Natural killer cell (primary cell): Measurements from ENCODE around the gene PCNX1. TPM values are rescaled to one million over a fixed set of nuclear protein-coding genes. Genes with fewer than 3 reads are reported as not detected.

Source experiments
- ATAC-seq, 3 donors: fragments of 150-1000 bp in 2 of 3; fragments of 200-7000 bp in 1 of 3; cut with Tn5 transposase; 1 replicate in 1 of 3; 2 replicates in 2 of 3; pipeline ENCODE4 v1.10.0; 2021; ENCODE audit warnings: mild to moderate bottlenecking in 2 of 3, moderate library complexity in 2 of 3
- DNase-seq, 2 donors: peaks; one replicate each; pipeline versions ENCODE4 v3.0.0 to v3.0.0-alpha.2; 2013 to 2021; ENCODE audit warnings: mixed read lengths in 1 of 2
- H3K27ac ChIP-seq: one replicate; pipeline ENCODE4 v1.5.1; 2013; ENCODE audit warnings: mild to moderate bottlenecking, low read length
- H3K27me3 ChIP-seq: one replicate; pipeline ENCODE4 v1.6.1; 2013; ENCODE audit warnings: low read length; ENCODE audit not compliant: control insufficient read depth, insufficient read depth
- H3K36me3 ChIP-seq: one replicate; pipeline ENCODE4 v1.6.1; 2013; ENCODE audit warnings: low read length; ENCODE audit not compliant: control insufficient read depth, insufficient read depth
- H3K4me1 ChIP-seq: one replicate; pipeline ENCODE4 v1.6.1; 2013; ENCODE audit warnings: low read length; ENCODE audit not compliant: control insufficient read depth, insufficient read depth
- H3K4me3 ChIP-seq: one replicate; pipeline ENCODE4 v1.5.1; 2013; ENCODE audit warnings: low read length
- H3K9me3 ChIP-seq: one replicate; pipeline ENCODE4 v1.6.1; 2013; ENCODE audit warnings: low read length; ENCODE audit not compliant: control insufficient read depth, insufficient read depth
- H3K27ac Mint-ChIP-seq, 2 donors: one replicate each; pipeline ENCODE4 v1.8.0; 2022; ENCODE audit warnings: mild to moderate bottlenecking in 2 of 2, mixed read lengths in 2 of 2, moderate library complexity in 1 of 2
- H3K27me3 Mint-ChIP-seq, 2 donors: one replicate each; pipeline ENCODE4 v1.8.0; 2022; ENCODE audit warnings: low read depth in 2 of 2, mixed read lengths in 2 of 2
- H3K36me3 Mint-ChIP-seq: one replicate; pipeline ENCODE4 v1.8.0; 2022; ENCODE audit warnings: mixed read lengths
- H3K4me1 Mint-ChIP-seq, 2 donors: one replicate each; pipeline ENCODE4 v1.8.0; 2022; ENCODE audit warnings: mixed read lengths in 2 of 2
- H3K4me3 Mint-ChIP-seq: one replicate; pipeline ENCODE4 v1.8.0; 2022; ENCODE audit warnings: mild to moderate bottlenecking, moderate library complexity, mixed read lengths
- H3K9me3 Mint-ChIP-seq, 2 donors: one replicate each; pipeline ENCODE4 v1.8.0; 2022; ENCODE audit warnings: mixed read lengths in 2 of 2
- WGBS: methylation state at CpG from one replicate; pipeline ENCODE4 v1.1.7; 2013; ENCODE audit warnings: missing lambda C conversion rate; ENCODE audit not compliant: insufficient coverage; 5-methylcytosine and 5-hydroxymethylcytosine counted together
- intact Hi-C: fragments of 100-400 bp; cut with micrococcal nuclease; formaldehyde crosslinking; loops from one replicate; pipeline ENCODE4 v1.14.2; 2022
- total RNA-seq, 4 donors: library from RNA; stranded (reverse); fragments of 120-200 nt in 1 of 4; gene quantifications; one replicate each; pipeline versions ENCODE4 v1.2.3 to v1.2.4, GENCODE V29; 2013 to 2022
- TF ChIP-seq, protein P1 (sequence below): fragments of 200-600 bp; IDR thresholded peaks from one replicate; pipeline ENCODE4 v1.8.0; 2022; ENCODE audit warnings: antibody characterized with exemption

The PCNX1 gene
- total RNA-seq, 3 donors from 2014 or later (not counting 1 experiment from before 2014, with no cell fraction given): 79.8 to 124 (median 119) TPM

DNA sequence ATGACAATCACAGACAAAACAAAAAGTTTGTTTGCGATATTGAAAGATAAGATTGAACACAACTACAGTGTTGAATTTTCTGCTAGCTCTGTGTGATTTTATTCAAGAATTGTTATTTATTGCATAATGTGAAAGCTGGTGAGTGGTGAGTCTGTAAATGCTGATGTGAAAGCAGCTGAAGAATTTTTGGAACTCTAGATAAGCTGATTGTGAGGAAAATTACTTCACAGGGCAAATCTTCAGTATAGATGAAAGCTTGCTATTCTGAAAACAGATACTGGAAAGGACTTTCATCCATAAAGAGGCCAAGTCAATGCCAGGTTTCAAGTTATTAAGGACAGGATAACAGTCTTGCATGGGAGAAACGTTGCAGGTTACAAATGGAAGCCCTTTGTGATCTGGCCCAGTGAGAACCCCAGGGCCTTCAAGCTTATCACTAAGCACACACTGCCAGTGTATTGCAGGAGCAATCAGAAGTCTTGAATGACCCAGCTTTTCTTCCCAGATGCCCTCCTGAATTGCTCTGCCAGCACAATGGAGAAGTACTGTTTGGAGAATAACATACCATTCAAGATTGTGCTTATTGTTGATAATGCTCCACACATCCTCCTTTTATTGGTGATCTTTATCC lies 153.7 kb downstream of the PCNX1 start:
- Mint-ChIP-seq H3K27me3 (no peaks in the 10 kb centered on the region), H3K36me3 (peaks cover 19% of the 10 kb centered on the region)

DNA sequence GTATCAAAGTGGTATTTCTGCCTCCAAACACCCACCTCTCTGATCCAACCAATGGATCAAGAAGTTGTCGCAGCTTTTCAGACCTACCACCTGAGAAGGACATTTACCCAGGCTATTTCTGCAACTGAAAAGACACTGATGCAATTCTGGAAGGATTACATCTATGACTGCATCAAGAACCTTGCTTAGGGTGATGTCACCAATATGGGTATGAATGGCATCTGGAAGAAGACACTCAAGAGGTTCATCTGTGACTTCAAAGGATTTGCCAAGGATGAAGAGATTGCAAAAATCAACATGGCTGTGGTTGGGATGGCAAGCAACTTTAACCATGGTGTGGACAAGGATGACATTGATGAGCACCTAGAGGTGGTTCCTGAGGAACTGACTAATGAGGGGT lies 154.2 kb downstream of the PCNX1 start:
- peaks cover 24% of the 10 kb centered on the region for H3K36me3 Mint-ChIP-seq
- H3K9me3 Mint-ChIP-seq: no peaks in the 10 kb centered on the region
- H3K27ac Mint-ChIP-seq: peak overlapping the region; percentile 19 to 65
- H3K9me3 ChIP-seq: no peaks in the 10 kb centered on the region
- intact Hi-C loops: no loop called here
- DNase-seq (no peak), ATAC-seq (no peak)
- TF ChIP-seq, protein P1, sequence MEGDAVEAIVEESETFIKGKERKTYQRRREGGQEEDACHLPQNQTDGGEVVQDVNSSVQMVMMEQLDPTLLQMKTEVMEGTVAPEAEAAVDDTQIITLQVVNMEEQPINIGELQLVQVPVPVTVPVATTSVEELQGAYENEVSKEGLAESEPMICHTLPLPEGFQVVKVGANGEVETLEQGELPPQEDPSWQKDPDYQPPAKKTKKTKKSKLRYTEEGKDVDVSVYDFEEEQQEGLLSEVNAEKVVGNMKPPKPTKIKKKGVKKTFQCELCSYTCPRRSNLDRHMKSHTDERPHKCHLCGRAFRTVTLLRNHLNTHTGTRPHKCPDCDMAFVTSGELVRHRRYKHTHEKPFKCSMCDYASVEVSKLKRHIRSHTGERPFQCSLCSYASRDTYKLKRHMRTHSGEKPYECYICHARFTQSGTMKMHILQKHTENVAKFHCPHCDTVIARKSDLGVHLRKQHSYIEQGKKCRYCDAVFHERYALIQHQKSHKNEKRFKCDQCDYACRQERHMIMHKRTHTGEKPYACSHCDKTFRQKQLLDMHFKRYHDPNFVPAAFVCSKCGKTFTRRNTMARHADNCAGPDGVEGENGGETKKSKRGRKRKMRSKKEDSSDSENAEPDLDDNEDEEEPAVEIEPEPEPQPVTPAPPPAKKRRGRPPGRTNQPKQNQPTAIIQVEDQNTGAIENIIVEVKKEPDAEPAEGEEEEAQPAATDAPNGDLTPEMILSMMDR: no peak
- H3K27ac ChIP-seq: no peak overlapping the region
- 100% methylated on average over 1 of the region's 1 CpG for WGBS
- H3K4me1 ChIP-seq: no peaks in the 10 kb centered on the region
- no peaks in the 10 kb centered on the region for H3K27me3 ChIP-seq
- peaks cover 46% of the 10 kb centered on the region for H3K36me3 ChIP-seq
- no peak overlapping the region for H3K4me3 Mint-ChIP-seq
- H3K4me3 ChIP-seq: no peak overlapping the region
- no peaks in the 10 kb centered on the region for H3K27me3 Mint-ChIP-seq
- peaks cover 11 to 23% of the 10 kb centered on the region in 2 donors for H3K4me1 Mint-ChIP-seq

More for the DNA sequence above, 153.7 kb downstream of the PCNX1 start:
- H3K9me3 ChIP-seq: no peaks in the 10 kb centered on the region
- H3K4me3 Mint-ChIP-seq: no peak overlapping the region
- no peak for DNase-seq
- peaks cover 46% of the 10 kb centered on the region for H3K36me3 ChIP-seq
- peak overlapping the region in 1 of 2 donors; percentile 23 for H3K27ac Mint-ChIP-seq
- no peak for ATAC-seq
- WGBS: 100% methylated on average over 2 of the region's 2 CpGs
- H3K27me3 ChIP-seq: no peaks in the 10 kb centered on the region
- intact Hi-C loops: no loop called here
- no peak overlapping the region for H3K27ac ChIP-seq
- TF ChIP-seq, protein P1: no peak
- H3K4me1 Mint-ChIP-seq: peaks cover 7 to 18% of the 10 kb centered on the region in 2 donors
- H3K9me3 Mint-ChIP-seq: no peaks in the 10 kb centered on the region
- no peaks in the 10 kb centered on the region for H3K4me1 ChIP-seq
- no peak overlapping the region for H3K4me3 ChIP-seq

DNA sequence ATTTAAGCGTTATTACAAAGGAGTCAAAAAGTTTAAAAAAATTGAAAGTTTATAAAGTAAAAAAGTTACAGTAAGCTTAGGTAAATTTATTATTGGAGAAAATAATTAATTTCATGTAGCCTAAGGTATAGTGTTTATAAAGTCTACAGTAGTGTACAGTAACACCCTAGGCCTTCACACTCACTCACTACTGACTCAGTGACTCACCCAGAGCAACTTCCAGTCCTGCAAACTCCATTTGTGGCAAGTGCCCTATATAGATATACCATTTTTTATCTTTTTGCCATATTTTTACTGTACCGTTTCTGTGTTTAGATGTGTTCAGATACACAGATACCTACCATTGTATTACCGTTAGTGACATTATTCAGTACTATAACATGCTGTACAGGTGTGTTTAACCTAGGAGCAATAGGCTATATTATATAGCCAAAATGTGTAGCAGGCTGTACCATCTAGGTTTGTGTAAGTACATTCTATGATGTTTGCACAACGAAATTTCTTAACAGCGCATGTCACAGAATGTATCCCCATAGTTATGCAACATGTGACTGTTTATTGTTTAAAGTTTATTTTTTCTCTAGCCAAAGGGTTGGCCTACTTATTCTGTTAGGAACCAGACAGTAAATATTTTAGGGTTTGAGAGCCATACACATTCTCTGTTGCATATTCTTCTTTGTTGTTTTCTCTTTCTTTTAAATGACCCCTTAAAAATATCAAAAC lies 155.5 kb downstream of the PCNX1 start:
- Mint-ChIP-seq H3K27ac (peak overlapping the region; percentile 29 to 58), H3K27me3 (no peaks in the 10 kb centered on the region), H3K36me3 (peaks cover 37% of the 10 kb centered on the region), H3K4me3 (no peak overlapping the region), H3K4me1 (peaks cover 18 to 35% of the 10 kb centered on the region in 2 donors), H3K9me3 (no peaks in the 10 kb centered on the region)
- ATAC-seq (no peak), DNase-seq (no peak)
- H3K4me1 ChIP-seq: no peaks in the 10 kb centered on the region
- TF ChIP-seq, protein P1: no peak
- WGBS: no CpG with 5 or more reads among the region's 5 CpGs
- peaks cover 41% of the 10 kb centered on the region for H3K36me3 ChIP-seq
- no peaks in the 10 kb centered on the region for H3K27me3 ChIP-seq
- no peaks in the 10 kb centered on the region for H3K9me3 ChIP-seq
- intact Hi-C loops: no loop called here
- H3K4me3 ChIP-seq: no peak overlapping the region
- H3K27ac ChIP-seq: no peak overlapping the region
